Activated CD8-positive, alpha-beta T cell treated with anti-CD3 and anti-CD28 coated beads for 36 hours (primary cell): Measurements from ENCODE around the gene ZBTB7B. TPM values are rescaled to one million over a fixed set of nuclear protein-coding genes. Genes with fewer than 3 reads are reported as not detected.

Experiments
- ATAC-seq: fragments of 200-7000 bp; cut with Tn5 transposase; one replicate; pipeline ENCODE4 v1.10.0; 2021; ENCODE audit warnings: mild to moderate bottlenecking, moderate library complexity
- CTCF ChIA-PET: fragments of 350-600 bp; sonication (Branson Sonifier 250); formaldehyde crosslinking; loops from one replicate; lab custom pipeline; 2021; ENCODE audit warnings: antibody characterized with exemption; lab: Charles Lee
- POLR2A ChIA-PET: fragments of 350-600 bp; sonication (Branson Sonifier 250); formaldehyde crosslinking; loops from one replicate; lab custom pipeline; 2021; ENCODE audit warnings: antibody characterized with exemption; lab: Charles Lee
- DNase-seq: peaks from one replicate; pipeline ENCODE4 v3.0.0-alpha.2; 2020
- H3K27ac Mint-ChIP-seq: one replicate; pipeline ENCODE4 v1.8.0; 2021; ENCODE audit warnings: mild to moderate bottlenecking, mixed read lengths
- H3K27me3 Mint-ChIP-seq: one replicate; pipeline ENCODE4 v1.8.0; 2021; ENCODE audit warnings: mixed read lengths
- H3K36me3 Mint-ChIP-seq: one replicate; pipeline ENCODE4 v1.8.0; 2021; ENCODE audit warnings: low read depth, mixed read lengths
- H3K4me1 Mint-ChIP-seq: one replicate; pipeline ENCODE4 v1.8.0; 2021; ENCODE audit warnings: low read depth, mixed read lengths
- H3K4me3 Mint-ChIP-seq: one replicate; pipeline ENCODE4 v1.8.0; 2021; ENCODE audit warnings: mild to moderate bottlenecking, moderate library complexity, mixed read lengths
- H3K9me3 Mint-ChIP-seq: one replicate; pipeline ENCODE4 v1.8.0; 2021; ENCODE audit warnings: mixed read lengths
- CTCF ChIP-seq: fragments of 200-600 bp; IDR thresholded peaks from one replicate; pipeline ENCODE4 v1.8.0; 2022; ENCODE audit warnings: antibody characterized with exemption, mild to moderate bottlenecking
- intact Hi-C: fragments of 100-400 bp; cut with micrococcal nuclease; formaldehyde crosslinking; loops from one replicate; pipeline ENCODE4 v1.10.0; 2022
- total RNA-seq, 2 experiments: library from RNA; stranded (reverse); gene quantifications; one replicate each; pipeline ENCODE4 v1.2.3, GENCODE V29; 2021

Gene ZBTB7B
- total RNA-seq, 2 experiments from 2014 or later = 26.3 to 26.5 TPM

- intact Hi-C loops = loop anchor here (5.0 kb wide), 1 partner anchor 36 kb away; the partner anchor contains the start of gene PYGO2
Measured at GRCh38 chr1:154998201-154998780, 4.3 kb upstream of the ZBTB7B start.

GRCh38 chr1:154998818-154999570 is 3.6 kb upstream of the ZBTB7B start:
- TF ChIP-seq CTCF = peak; percentile 94
- CTCF ChIA-PET = interaction anchor here (0.7 to 5.3 kb wide), 37 partner anchors 9 to 1343 kb away, joined by 3 to 108 read pairs (median 5); partner anchors contain the start of genes ADAM15, CKS1B, EFNA4 and FLAD1
- H3K4me3 Mint-ChIP-seq = peak overlapping the region; percentile 70
- no peaks in the 10 kb centered on the region for H3K36me3 Mint-ChIP-seq
- DNase-seq = peak; percentile 91
- peak overlapping the region; percentile 91 for H3K27ac Mint-ChIP-seq
- intact Hi-C loops = loop anchor here (5.0 kb wide), 1 partner anchor 37 kb away; the partner anchor contains the start of gene PYGO2
- peaks cover 39% of the 10 kb centered on the region for H3K4me1 Mint-ChIP-seq
- POLR2A ChIA-PET = interaction anchor here (0.5 to 8.6 kb wide), 17 partner anchors 9 to 240 kb away, joined by 3 to 85 read pairs (median 5); partner anchors contain the start of genes ADAM15, CKS1B, FLAD1 and PBXIP1
- peak; percentile 22 for ATAC-seq
- no peaks in the 10 kb centered on the region for H3K27me3 Mint-ChIP-seq
- H3K9me3 Mint-ChIP-seq = no peaks in the 10 kb centered on the region

More at GRCh38 chr1:154998201-154998780, 4.3 kb upstream of the ZBTB7B start:
- peaks cover 35% of the 10 kb centered on the region for H3K4me1 Mint-ChIP-seq
- H3K27me3 Mint-ChIP-seq = no peaks in the 10 kb centered on the region
- DNase-seq (no peak), ATAC-seq (no peak)
- CTCF ChIA-PET = interaction anchor here (0.8 to 5.3 kb wide), 27 partner anchors 8 to 439 kb away, joined by 3 to 108 read pairs (median 6); partner anchors contain the start of genes ADAM15, CKS1B, EFNA4 and FLAD1
- no peaks in the 10 kb centered on the region for H3K9me3 Mint-ChIP-seq
- H3K36me3 Mint-ChIP-seq = no peaks in the 10 kb centered on the region
- POLR2A ChIA-PET = interaction anchor here (0.7 to 8.6 kb wide), 10 partner anchors 8 to 56 kb away, joined by 3 to 85 read pairs (median 7); partner anchors contain the start of genes ADAM15, CKS1B, FLAD1 and PYGO2
- no peak for TF ChIP-seq CTCF
- H3K4me3 Mint-ChIP-seq = peak overlapping the region; percentile 40
- H3K27ac Mint-ChIP-seq = peak overlapping the region; percentile 49

DNA sequence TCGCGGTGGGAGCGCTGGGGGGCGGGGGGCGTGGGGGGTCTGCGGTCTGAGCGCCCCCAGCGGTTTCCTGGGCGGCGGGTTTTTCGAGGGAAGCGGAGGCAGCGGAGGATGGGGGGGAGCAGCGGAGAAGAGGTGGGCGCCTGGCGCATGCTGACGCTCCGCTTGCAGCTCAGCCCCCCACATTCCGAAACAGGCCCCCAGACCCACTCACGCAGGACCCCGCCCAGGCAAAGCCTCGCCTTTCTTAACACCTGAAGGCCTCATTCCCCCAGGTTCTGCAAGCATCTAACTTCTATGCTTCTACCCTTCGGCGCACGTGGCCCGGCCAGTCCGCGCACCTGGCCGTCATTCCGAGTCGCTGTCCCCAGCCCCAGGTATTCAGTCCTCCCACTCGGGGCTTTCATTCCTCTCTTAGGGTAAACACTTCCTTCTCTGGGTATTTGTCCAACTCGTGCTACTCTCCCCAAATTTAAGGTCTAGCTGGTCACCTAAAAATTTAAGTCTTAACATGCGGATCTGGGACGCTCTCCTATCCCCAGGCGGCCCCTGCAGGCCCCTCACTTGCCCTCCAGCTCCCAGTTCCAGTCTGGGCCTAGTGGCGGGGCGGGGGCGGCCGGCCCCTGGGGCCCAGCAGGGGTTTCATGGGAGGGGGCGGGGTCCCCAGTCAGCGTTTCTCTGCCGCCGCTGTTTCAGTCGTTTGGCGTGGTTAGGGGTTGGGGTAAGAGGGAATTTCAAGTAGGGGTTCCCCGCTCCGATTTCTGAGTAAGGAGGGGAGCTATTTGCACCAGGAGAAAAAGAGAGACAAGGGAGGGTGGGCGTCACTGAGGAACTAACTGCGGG is 2.8 kb upstream of the ZBTB7B start:
- Mint-ChIP-seq H3K9me3 (no peaks in the 10 kb centered on the region), H3K36me3 (peaks cover 5% of the 10 kb centered on the region), H3K27me3 (no peaks in the 10 kb centered on the region), H3K4me1 (peaks cover 40% of the 10 kb centered on the region), H3K4me3 (peak overlapping the region; percentile 70), H3K27ac (peak overlapping the region; percentile 91)
- TF ChIP-seq CTCF = no peak
- POLR2A ChIA-PET = interaction anchor here (0.6 to 8.6 kb wide), 19 partner anchors 9 to 241 kb away, joined by 3 to 85 read pairs (median 5); partner anchors contain the start of genes ADAM15, CKS1B, FLAD1 and PBXIP1
- peak; percentile 84 for DNase-seq
- peak; percentile 11 for ATAC-seq
- intact Hi-C loops = loop anchor here (5.0 kb wide), 1 partner anchor 37 kb away; the partner anchor contains the start of gene PYGO2
- CTCF ChIA-PET = interaction anchor here (0.7 to 5.3 kb wide), 35 partner anchors 8 to 1343 kb away, joined by 3 to 108 read pairs (median 5); partner anchors contain the start of genes ADAM15, CKS1B, EFNA4 and FLAD1

DNA sequence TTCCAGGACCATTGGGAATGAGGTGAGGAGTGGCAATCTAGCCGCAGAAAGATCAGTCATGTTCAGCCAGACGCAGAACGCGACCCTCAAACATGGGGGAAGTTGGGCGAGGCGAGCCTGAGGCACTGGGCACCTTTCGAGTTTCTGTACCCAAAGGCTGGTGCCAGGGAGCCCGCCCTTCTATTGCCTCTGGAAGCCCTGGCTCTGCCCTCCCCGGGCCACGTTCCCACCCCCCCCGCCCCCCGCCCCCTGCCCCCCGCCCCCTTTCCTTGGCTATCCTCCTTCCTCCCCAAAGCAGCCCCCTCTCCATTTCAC is 2.2 kb upstream of the ZBTB7B start:
- Mint-ChIP-seq H3K9me3 (no peaks in the 10 kb centered on the region), H3K27me3 (no peaks in the 10 kb centered on the region), H3K4me3 (peak overlapping the region; percentile 70), H3K36me3 (peaks cover 5% of the 10 kb centered on the region), H3K4me1 (peaks cover 41% of the 10 kb centered on the region), H3K27ac (peak overlapping the region; percentile 91)
- ChIA-PET POLR2A (interaction anchor here (0.6 to 8.6 kb wide), 12 partner anchors 8 to 66 kb away, joined by 3 to 85 read pairs (median 6); partner anchors contain the start of genes ADAM15, CKS1B, FLAD1 and PYGO2), CTCF (interaction anchor here (1.1 to 5.3 kb wide), 15 partner anchors 8 to 91 kb away, joined by 4 to 108 read pairs (median 10); partner anchors contain the start of genes ADAM15, CKS1B, EFNA4 and FLAD1)
- no peak for ATAC-seq
- intact Hi-C loops = no loop called here
- TF ChIP-seq CTCF = no peak
- DNase-seq = peak; percentile 76
